Astrocyte (in vitro differentiated cells and primary cell): ENCODE results near the gene PRDM15. TPM values are rescaled to one million over a fixed set of nuclear protein-coding genes. Genes with fewer than 3 reads are reported as not detected.
A peak's percentile ranks its signal among the peaks of the same experiment; 100 is the strongest.

ENCODE experiments used
- DNase-seq: peaks from one replicate; pipeline ENCODE4 v3.0.0-alpha.2; 2010; ENCODE audit warnings: low read depth
- FAIRE-seq: peaks from 2 replicates; lab custom pipeline; 2011; peaks lifted over from hg19 to GRCh38; lab: Jason Lieb, UNC
- H2AFZ ChIP-seq: 2 replicates; pipeline ENCODE4 v1.6.0; 2012; ENCODE audit warnings: low read depth, low read length, inconsistent platforms
- H3K27ac ChIP-seq: 2 replicates; pipeline ENCODE4 v1.5.1; 2011; ENCODE audit warnings: low read depth, low read length, inconsistent platforms
- H3K27me3 ChIP-seq: 2 replicates; pipeline ENCODE4 v1.6.0; 2011; ENCODE audit warnings: low read length, inconsistent platforms; ENCODE audit not compliant: insufficient read depth
- H3K36me3 ChIP-seq: 2 replicates; pipeline ENCODE4 v1.5.1; 2011; ENCODE audit warnings: low read length, inconsistent platforms; ENCODE audit not compliant: insufficient read depth
- H3K4me1 ChIP-seq: 2 replicates; pipeline ENCODE4 v1.5.1; 2011; ENCODE audit warnings: low read length, inconsistent platforms; ENCODE audit not compliant: insufficient read depth
- H3K4me2 ChIP-seq: 2 replicates; pipeline ENCODE4 v1.6.0; 2012; ENCODE audit warnings: low read length, inconsistent platforms
- H3K4me3 ChIP-seq: 2 replicates; pipeline ENCODE4 v1.5.1; 2011; ENCODE audit warnings: low read depth, mild to moderate bottlenecking, low read length, inconsistent platforms; ENCODE audit not compliant: insufficient read depth
- H3K79me2 ChIP-seq: 2 replicates; pipeline ENCODE4 v1.6.0; 2012; ENCODE audit warnings: mild to moderate bottlenecking, low read length, inconsistent platforms; ENCODE audit not compliant: insufficient read depth
- H3K9ac ChIP-seq: 2 replicates; pipeline ENCODE4 v1.6.0; 2012; ENCODE audit warnings: mild to moderate bottlenecking, low read length, inconsistent platforms
- H3K9me3 ChIP-seq: 2 replicates; pipeline ENCODE4 v1.5.1; 2012; ENCODE audit warnings: low read depth, mild to moderate bottlenecking, low read length, inconsistent platforms; ENCODE audit not compliant: insufficient read depth
- H4K20me1 ChIP-seq: 2 replicates; pipeline ENCODE4 v1.6.0; 2012; ENCODE audit warnings: low read length, inconsistent platforms; ENCODE audit not compliant: insufficient read depth
- H3K27ac Mint-ChIP-seq: one replicate; pipeline ENCODE4 v1.8.0; 2021; ENCODE audit warnings: mild to moderate bottlenecking, mixed read lengths; ENCODE audit not compliant: unreplicated experiment
- H3K27me3 Mint-ChIP-seq: one replicate; pipeline ENCODE4 v1.8.0; 2021; ENCODE audit warnings: low read depth, mixed read lengths; ENCODE audit not compliant: unreplicated experiment
- H3K36me3 Mint-ChIP-seq: one replicate; pipeline ENCODE4 v1.8.0; 2021; ENCODE audit warnings: low read depth, mixed read lengths; ENCODE audit not compliant: unreplicated experiment
- H3K4me1 Mint-ChIP-seq: one replicate; pipeline ENCODE4 v1.8.0; 2021; ENCODE audit warnings: low read depth, mixed read lengths; ENCODE audit not compliant: unreplicated experiment
- H3K4me3 Mint-ChIP-seq: one replicate; pipeline ENCODE4 v1.8.0; 2021; ENCODE audit warnings: mild to moderate bottlenecking, moderate library complexity, mixed read lengths; ENCODE audit not compliant: unreplicated experiment
- H3K9me3 Mint-ChIP-seq: one replicate; pipeline ENCODE4 v1.8.0; 2021; ENCODE audit warnings: mild to moderate bottlenecking, mixed read lengths; ENCODE audit not compliant: unreplicated experiment
- EZH2 ChIP-seq: IDR thresholded peaks from 2 replicates; pipeline ENCODE4 v1.6.1; 2012; ENCODE audit warnings: mild to moderate bottlenecking, low read length, inconsistent platforms; ENCODE audit not compliant: insufficient read depth
- total RNA-seq: library from RNA; stranded (reverse); gene quantifications from 2 replicates; pipeline ENCODE4 v1.2.1, GENCODE V29; 2021
- TF ChIP-seq, protein P1 (sequence below): IDR thresholded peaks from 2 replicates; pipeline ENCODE4 v1.5.1; 2011; ENCODE audit warnings: low read depth, mild to moderate bottlenecking, inconsistent platforms, low read length, moderate library complexity; ENCODE audit not compliant: insufficient read depth

Gene PRDM15
- total RNA-seq, 1 donor from 2014 or later, result 6.8 TPM

DNA sequence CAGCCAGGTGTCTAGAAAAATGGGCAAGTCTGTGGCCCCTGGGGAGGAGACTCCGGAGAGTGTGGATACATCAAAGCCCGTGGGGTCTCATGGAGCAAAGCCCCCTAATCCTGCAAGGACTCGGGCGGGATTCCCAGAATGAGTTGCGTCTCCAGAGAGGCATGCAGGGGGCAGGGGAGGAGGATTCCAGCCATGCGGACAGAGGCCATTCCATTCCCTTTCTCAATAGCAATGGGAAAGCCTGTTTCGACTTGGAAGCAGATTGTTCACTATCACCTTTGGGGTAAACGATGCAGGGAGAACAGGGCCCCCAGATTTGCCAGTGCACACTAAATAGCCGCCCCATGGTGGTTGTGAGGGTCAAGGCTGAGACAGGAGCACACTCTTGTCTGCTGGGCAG lies 15.4 kb upstream of the PRDM15 start:
- Mint-ChIP-seq H3K36me3 (peaks cover 10% of the 10 kb centered on the region), H3K4me1 (peaks cover 23% of the 10 kb centered on the region), H3K4me3 (no peak overlapping the region), H3K27me3 (peaks cover 2% of the 10 kb centered on the region), H3K9me3 (no peaks in the 10 kb centered on the region), H3K27ac (no peak overlapping the region)
- Histone ChIP-seq H3K9me3 (no peaks in the 10 kb centered on the region), H2AFZ (no peak overlapping the region), H3K79me2 (no peaks in the 10 kb centered on the region), H3K27me3 (no peaks in the 10 kb centered on the region), H3K9ac (no peak overlapping the region), H3K4me2 (peak overlapping the region; percentile 67), H3K4me3 (no peak overlapping the region), H4K20me1 (no peaks in the 10 kb centered on the region), H3K27ac (no peak overlapping the region), H3K4me1 (peaks cover 21% of the 10 kb centered on the region), H3K36me3 (no peaks in the 10 kb centered on the region)
- TF ChIP-seq EZH2, result no peak
- TF ChIP-seq, protein P1, sequence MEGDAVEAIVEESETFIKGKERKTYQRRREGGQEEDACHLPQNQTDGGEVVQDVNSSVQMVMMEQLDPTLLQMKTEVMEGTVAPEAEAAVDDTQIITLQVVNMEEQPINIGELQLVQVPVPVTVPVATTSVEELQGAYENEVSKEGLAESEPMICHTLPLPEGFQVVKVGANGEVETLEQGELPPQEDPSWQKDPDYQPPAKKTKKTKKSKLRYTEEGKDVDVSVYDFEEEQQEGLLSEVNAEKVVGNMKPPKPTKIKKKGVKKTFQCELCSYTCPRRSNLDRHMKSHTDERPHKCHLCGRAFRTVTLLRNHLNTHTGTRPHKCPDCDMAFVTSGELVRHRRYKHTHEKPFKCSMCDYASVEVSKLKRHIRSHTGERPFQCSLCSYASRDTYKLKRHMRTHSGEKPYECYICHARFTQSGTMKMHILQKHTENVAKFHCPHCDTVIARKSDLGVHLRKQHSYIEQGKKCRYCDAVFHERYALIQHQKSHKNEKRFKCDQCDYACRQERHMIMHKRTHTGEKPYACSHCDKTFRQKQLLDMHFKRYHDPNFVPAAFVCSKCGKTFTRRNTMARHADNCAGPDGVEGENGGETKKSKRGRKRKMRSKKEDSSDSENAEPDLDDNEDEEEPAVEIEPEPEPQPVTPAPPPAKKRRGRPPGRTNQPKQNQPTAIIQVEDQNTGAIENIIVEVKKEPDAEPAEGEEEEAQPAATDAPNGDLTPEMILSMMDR, result no peak
- no peak for FAIRE-seq
- no peak for DNase-seq

DNA sequence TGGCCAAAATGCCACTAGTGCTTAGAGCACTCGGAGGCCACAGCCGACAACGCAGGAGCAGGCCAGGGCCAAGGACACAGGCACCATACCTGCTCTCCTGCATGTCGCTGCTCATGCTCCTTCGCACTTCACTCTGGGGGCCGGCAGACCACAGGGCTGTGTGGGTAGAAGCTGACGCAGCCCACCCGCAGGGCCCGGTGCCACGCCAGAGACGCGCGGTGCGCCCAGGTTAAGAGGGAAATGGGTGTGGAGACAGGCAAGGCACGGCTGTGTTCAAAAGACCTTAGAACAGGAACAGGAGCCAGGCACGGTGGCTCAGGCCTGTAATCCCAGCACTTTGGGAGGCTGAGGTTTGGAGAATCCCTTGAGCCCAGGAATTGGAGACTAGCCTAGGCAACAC lies 13.6 kb upstream of the PRDM15 start:
- H3K4me3 Mint-ChIP-seq, result no peak overlapping the region
- H3K27ac Mint-ChIP-seq, result no peak overlapping the region
- peaks cover 21% of the 10 kb centered on the region for H3K4me1 ChIP-seq
- H3K9ac ChIP-seq, result no peak overlapping the region
- H2AFZ ChIP-seq, result no peak overlapping the region
- no peaks in the 10 kb centered on the region for H3K36me3 ChIP-seq
- no peak overlapping the region for H3K4me2 ChIP-seq
- peaks cover 6% of the 10 kb centered on the region for H3K36me3 Mint-ChIP-seq
- TF ChIP-seq EZH2, result no peak
- no peaks in the 10 kb centered on the region for H3K9me3 ChIP-seq
- no peak overlapping the region for H3K27ac ChIP-seq
- H3K4me3 ChIP-seq, result no peak overlapping the region
- H3K79me2 ChIP-seq, result no peaks in the 10 kb centered on the region
- FAIRE-seq, result no peak
- H3K27me3 Mint-ChIP-seq, result no peaks in the 10 kb centered on the region
- no peaks in the 10 kb centered on the region for H4K20me1 ChIP-seq
- no peaks in the 10 kb centered on the region for H3K9me3 Mint-ChIP-seq
- no peaks in the 10 kb centered on the region for H3K27me3 ChIP-seq
- no peak for DNase-seq
- peaks cover 23% of the 10 kb centered on the region for H3K4me1 Mint-ChIP-seq

DNA sequence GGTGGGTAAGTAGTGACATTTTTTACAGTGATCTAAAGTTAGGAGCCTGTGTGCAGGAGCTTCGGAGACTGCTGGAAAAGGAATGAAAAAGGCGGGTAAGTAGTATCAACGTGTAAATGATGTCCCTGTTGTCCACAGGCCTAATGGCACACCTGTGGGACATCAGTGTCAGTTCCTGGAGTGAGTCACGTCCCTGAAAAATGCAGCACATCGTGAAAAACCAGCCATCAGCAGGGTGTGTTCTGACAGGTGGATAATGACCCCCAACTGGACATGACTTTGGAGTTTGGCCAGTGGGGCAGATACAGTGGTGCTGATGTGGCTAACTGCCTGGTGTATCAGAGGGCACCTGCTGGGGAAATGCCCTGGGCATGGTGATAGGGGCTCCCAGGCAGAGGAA lies 12.0 kb upstream of the PRDM15 start:
- no peaks in the 10 kb centered on the region for H3K9me3 Mint-ChIP-seq
- no peak overlapping the region for H3K4me2 ChIP-seq
- peaks cover 17% of the 10 kb centered on the region for H3K4me1 Mint-ChIP-seq
- FAIRE-seq (no peak), DNase-seq (no peak)
- no peak overlapping the region for H2AFZ ChIP-seq
- H4K20me1 ChIP-seq, result no peaks in the 10 kb centered on the region
- H3K27ac Mint-ChIP-seq, result no peak overlapping the region
- peaks cover 3% of the 10 kb centered on the region for H3K36me3 Mint-ChIP-seq
- H3K4me3 Mint-ChIP-seq, result no peak overlapping the region
- H3K9ac ChIP-seq, result no peak overlapping the region
- no peaks in the 10 kb centered on the region for H3K36me3 ChIP-seq
- H3K4me1 ChIP-seq, result peaks cover 17% of the 10 kb centered on the region
- no peaks in the 10 kb centered on the region for H3K27me3 ChIP-seq
- H3K79me2 ChIP-seq, result no peaks in the 10 kb centered on the region
- H3K27ac ChIP-seq, result no peak overlapping the region
- H3K4me3 ChIP-seq, result no peak overlapping the region
- TF ChIP-seq, protein P1, result no peak
- no peak for TF ChIP-seq EZH2
- H3K27me3 Mint-ChIP-seq, result no peaks in the 10 kb centered on the region
- H3K9me3 ChIP-seq, result no peaks in the 10 kb centered on the region
